Peyer's patch (tissue), 4 donors: ENCODE data around the gene LAP3.

ENCODE experiments used
- CTCF ChIP-seq, 6 experiments: fragments of 450-650 bp in 4 of 6; fragments of 200-600 bp in 2 of 6; sonication (generic) in 1 of 6; IDR thresholded peaks; one replicate each; pipeline ENCODE4 v1.5.1; 2017 to 2019; ENCODE audit warnings: antibody characterized with exemption in 6 of 6, mild to moderate bottlenecking in 3 of 6, moderate library complexity in 1 of 6
- POLR2A ChIP-seq, 2 donors: fragments of 450-650 bp; IDR thresholded peaks; one replicate each; pipeline ENCODE4 v1.5.1; 2017; ENCODE audit warnings: antibody characterized with exemption in 2 of 2, mild to moderate bottlenecking in 2 of 2, moderate library complexity in 2 of 2

GRCh38 chr4:17554568-17554967 is 22.4 kb upstream of the LAP3 start:
- no peak for TF ChIP-seq CTCF (IDR thresholded peaks at IDR 0.05)
- no peak for TF ChIP-seq POLR2A (IDR thresholded peaks at IDR 0.05)
